ENCODE measurements around the gene NAA50.

- TF ChIP-seq, protein P1, sequence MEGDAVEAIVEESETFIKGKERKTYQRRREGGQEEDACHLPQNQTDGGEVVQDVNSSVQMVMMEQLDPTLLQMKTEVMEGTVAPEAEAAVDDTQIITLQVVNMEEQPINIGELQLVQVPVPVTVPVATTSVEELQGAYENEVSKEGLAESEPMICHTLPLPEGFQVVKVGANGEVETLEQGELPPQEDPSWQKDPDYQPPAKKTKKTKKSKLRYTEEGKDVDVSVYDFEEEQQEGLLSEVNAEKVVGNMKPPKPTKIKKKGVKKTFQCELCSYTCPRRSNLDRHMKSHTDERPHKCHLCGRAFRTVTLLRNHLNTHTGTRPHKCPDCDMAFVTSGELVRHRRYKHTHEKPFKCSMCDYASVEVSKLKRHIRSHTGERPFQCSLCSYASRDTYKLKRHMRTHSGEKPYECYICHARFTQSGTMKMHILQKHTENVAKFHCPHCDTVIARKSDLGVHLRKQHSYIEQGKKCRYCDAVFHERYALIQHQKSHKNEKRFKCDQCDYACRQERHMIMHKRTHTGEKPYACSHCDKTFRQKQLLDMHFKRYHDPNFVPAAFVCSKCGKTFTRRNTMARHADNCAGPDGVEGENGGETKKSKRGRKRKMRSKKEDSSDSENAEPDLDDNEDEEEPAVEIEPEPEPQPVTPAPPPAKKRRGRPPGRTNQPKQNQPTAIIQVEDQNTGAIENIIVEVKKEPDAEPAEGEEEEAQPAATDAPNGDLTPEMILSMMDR (IDR thresholded peaks at IDR 0.05) = no peak
- no peak for TF ChIP-seq POLR2AphosphoS5 (IDR thresholded peaks at IDR 0.05)
- TF ChIP-seq EP300 (IDR thresholded peaks at IDR 0.05) = no peak
These were observed 30.5 kb upstream of the NAA50 start for GRCh38 chr3:113776564-113776963.
